ENCODE data around the gene PPP1R13L.
A peak's percentile ranks its signal among the peaks of the same experiment; 100 is the strongest.
"Not testable (repeated sequence)": the region's sequence is repeated elsewhere in the genome, so short reads cannot be mapped to it uniquely, and the experiment has no call there.

PPP1R13L gene

DNA sequence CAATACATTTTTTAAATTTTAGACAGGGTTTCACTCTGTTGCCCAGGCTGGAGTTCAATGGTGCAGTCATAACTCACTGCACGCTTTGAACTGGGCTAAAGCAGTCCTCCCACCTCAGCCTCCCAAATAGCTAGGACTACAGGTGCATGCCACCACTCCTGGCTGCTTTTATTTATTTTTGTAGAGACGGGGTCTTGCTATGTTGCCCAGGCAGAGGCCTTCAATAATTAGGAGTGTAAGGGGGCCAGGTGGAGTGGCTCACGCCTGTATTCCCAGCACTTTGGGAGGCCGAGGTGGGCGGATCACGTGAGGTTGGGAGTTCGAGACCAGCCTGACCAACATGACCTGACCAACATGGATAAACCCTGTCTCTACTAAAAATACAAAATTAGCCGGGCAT is 27.7 kb upstream of the PPP1R13L start:
- DNase-seq (ENCODE audit: low read depth): not testable (repeated sequence)

DNA sequence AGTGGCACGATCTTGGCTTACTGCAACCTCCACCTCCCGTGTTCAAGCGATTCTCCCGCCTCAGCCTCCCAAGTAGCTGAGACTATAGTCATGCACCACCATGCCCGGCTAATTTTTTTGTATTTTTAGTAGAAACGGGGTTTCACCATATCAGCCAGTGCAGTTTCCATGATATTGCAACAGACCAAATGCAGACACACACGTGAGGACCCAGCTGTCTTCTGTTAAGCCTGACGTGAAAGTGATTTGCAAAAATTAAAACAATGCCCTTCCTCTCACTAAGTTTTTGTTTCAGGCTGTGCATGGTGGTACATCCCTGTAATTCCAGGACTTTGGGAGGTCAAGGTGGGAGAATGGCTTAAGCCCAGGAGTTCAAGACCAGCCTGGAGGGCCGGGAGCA is 26.1 kb upstream of the PPP1R13L start:
- not testable (repeated sequence) for DNase-seq (ENCODE audit: low read depth)

DNA sequence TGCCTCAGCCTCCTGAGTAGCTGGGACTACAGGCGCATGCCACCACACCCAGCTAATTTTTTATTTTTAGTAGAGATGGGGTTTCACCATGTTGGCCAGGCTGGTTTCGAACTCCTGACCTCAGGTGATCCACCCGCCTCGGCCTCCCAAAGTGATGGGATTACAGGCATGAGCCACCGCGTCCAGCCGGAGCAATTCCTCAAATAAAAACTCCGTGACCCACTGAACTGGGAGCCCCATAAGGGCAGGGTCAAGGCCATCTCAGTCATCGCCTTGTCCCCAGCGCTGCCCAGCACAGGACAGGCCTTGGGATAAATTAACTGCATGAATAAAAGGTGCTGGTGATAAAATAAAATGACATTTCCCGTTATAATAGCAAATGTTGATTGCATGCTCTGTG is 25.0 kb upstream of the PPP1R13L start:
- not testable (repeated sequence) for DNase-seq (ENCODE audit: low read depth)

DNA sequence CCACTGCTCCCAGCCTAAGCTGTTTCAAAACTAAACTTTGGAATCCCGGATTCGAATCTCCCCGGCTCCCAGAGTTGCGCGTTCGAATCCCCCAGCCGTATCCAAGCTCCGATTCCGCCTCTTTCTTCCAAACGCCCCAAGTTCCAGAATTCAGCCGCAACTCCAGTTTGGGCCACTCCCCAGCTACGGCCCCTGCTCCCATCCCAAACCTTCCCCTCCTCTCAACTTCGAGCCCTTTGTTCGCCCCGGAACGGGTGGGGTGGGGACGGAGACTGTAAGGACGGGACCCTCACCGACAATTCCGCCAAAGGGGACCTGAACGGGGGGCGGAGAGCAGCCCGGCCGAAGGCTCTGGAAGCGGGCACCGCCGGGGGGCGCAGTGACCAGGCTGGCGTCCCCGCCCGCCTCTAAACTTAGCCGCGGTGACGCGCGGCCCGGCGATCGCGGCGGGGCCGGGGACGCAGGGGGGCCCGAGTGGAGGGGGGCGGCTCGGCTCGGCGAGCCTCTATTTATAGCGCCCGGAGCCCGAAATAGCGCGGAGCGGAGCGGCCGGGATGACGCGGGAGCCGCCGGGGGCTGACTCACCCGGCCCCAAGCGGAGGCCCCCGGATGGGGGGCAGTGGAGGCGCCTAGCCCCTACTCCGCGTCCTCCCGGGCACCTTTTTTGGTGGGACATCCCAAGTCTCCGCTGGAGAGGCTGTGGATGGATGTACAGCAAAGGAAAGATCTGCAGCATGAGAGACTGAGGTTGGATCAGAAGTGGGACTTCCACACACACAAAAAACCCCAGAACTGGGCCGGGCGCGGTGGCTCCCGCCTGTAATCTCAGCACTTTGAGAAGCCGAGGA is 23.7 kb upstream of the PPP1R13L start:
- no peak for DNase-seq (ENCODE audit: low read depth)

DNA sequence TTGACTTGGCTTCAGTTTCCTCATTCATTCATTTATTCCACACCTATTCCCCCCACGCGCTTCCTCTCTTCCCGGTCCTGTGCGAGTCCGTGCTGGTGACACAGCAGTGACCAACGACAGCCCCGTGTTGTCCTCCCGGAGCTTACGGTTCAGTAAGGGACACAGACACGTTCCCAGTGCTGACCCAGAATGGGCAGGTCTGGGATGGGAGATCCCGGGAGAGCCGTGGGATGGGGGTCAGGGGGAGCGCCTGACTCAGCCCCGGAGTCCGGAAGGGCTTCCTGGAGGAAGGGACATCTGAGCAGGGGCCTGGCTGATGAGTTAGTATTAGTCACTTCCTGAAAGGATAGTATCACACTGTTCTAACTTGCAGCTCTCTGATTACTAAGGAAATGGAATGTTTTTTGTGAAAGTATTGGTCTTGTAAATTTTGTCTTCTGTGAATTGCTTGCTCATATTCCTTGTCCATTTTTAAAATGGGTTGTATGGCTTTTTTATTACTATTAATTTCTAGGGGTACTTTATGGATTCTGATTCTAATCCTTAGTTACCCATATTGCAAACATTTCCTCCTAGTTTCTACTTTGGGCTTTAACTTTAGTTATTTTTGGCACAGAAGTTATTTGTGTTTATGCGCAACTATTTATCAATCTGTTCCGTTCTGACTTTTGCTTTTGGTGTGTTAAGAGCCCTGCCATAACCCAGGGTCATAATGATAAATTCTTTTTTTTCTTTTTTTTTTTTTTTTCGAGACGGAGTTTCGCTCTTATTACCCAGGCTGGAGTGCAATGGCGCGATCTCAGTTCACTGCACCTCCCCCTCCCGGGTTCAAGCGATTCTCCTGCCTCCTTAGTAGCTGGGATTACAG is 19.6 kb upstream of the PPP1R13L start:
- DNase-seq (ENCODE audit: low read depth): peak; percentile 80

DNA sequence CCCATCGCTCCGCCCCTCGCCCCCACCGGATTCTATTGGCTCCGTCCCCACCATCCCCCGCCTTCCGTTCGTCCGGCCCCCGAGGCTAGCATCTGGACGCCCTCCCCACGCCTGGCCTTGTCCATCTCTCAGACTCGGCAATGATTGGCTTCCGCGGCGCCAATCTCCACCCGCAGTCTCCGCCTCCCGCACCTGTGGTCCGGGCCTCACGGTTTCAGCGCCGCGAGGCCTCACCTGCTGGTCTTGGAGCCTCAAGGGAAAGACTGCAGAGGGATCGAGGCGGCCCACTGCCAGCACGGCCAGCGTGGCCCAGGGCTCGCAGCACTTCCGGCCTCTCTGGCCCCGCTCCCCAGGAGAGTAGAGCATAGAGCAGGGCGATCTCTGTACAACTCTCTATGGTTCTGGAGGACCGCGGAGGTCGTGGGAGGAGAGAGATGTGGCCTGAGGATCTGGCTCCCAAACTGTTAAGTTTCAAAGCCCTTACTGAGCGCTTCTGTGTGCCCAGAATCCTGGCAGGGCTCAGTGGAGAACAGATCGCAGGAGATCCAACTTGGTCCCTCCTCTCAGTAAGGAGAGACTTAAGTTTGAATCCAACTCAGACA is 18.8 kb upstream of the PPP1R13L start, which contains the start of gene ERCC1:
ERCC1 (minus strand) TSS at position 329 of the 602 bp plus-strand sequence. CDS start 543 bp downstream, outside the sequence.
- DNase-seq (ENCODE audit: low read depth): peak; percentile 65

DNA sequence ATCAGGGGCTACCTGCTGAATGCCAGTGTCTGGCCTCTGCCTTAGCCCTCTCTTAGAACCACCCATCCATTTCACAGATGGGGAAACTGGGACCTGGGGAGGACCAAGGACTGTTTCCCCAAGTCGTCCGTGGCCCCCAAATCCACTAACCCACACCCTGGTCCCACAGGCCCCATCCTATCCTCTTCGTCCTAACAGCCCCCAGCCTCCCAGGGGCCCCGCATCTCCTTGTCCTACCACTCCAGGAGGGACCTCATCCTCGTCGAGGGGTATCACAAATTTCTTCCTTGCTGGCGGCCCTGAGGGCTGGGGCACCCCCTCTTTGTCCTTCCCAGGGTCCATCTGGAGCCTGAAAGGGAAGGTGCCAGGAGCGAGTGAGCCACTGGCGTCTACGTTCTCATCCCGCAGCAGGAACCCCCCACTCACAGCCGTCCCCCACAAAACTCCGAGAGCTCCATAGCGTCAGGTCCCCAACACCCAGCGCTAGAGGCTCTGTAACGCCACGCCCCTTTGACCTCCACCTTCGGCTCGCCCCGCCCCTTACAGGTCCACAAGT is 18.2 kb upstream of the PPP1R13L start:
- DNase-seq (ENCODE audit: low read depth): no peak

DNA sequence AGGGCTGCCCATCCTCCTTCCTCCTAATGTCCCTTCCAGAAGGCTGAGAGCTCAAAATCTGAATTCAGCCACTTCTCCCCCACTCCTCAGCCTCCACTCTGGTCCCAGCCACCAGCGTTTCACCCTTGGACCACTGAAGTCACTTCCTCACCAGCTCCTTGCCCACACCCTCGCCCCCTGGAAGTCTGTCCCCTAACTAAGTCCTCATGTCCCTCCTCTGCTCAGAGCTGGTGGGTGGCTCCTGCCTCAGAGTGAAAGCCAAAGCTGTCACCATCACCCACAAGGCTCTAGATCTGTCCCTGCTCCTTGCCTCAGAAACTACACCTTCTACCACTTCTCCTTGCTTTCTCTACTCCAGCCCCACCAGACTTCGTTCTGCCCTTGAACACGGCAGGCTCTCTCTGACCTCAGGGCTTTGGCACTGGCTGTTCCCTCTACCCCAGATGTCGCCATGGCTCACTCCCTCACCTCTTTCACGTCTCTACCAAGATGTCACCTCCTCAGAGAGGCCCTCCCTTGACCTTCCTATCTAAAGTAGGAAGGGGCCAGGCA is 17.2 kb upstream of the PPP1R13L start:
- no peak for DNase-seq (ENCODE audit: low read depth)

DNA sequence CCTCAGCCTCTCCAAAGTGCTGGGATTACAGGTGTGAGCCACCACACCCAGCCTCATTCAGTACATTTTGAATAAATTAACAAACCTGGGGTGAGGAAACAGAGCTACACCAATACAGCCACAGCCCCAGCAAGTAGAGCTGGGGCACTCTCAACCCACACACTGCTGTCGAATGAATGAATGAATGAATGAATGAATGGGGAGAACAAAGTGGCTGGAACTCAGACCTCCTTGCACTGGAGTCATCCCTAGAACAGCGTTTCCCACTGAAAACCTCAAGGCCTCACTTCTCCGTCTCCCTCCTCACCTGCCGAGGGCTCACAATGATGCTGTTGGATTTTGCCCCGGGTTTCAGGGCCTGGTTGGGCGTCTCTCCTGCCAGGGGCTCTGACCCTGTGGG is 16.0 kb upstream of the PPP1R13L start:
- no peak for DNase-seq (ENCODE audit: low read depth)

DNA sequence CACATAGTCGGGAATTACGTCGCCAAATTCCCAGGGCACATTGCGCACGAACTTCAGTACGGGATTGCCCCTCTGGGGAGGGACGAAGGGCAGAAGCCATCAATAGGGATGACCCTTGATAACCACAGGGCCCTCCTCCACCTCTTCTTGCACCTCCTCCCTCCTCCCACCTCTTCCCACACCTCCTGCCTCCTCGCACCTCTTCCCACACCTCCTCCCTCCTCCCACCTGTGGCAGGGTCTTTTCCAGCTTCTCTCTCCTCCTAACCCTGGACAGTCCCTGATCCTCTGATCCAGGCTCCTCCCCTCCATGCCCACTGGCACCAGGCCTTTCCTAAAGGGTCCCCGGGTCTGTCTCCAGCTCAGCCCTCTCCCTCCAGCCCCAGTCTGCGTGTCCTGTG is 15.5 kb upstream of the PPP1R13L start:
- no peak for DNase-seq (ENCODE audit: low read depth)

DNA sequence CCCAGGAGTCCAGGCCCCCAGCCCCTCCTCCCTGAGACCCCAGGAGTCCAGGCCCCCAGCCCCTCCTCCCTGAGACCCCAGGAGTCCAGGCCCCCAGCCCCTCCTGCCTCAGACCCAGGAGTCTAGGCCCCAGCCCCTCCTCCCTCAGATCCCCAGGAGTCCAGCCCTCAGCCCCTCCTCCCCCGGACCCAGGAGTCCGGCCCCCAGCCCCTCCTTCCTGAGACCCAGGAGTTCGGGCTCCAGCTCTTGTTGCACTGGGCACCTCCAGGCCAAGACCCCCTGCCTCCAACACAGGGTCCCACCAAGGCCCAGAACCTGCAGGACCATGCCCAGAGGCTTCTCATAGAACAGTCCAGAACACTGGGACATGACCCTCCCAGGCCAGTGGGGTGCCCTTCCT is 15.0 kb upstream of the PPP1R13L start:
- DNase-seq (ENCODE audit: low read depth): no peak

DNA sequence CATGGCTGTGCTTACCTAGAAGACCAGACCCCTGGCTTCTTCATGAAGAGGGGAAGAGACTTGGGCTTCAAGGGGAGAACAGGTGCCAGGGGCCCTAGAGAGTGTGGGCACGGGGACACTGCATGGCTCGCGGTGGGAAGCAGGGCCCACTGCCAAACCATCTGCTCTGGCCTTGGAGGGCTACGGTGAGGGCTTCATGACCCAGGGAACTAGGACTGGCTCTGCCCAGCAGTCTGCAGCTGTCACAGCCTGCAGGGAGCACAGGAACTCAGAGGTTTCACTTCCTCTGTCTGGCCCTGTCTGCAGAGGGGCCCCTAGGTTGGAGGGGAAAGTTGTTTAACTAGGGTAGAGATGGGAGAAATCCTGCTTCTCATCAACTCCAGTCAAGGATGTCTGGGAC is 14.5 kb upstream of the PPP1R13L start:
- no peak for DNase-seq (ENCODE audit: low read depth)

DNA sequence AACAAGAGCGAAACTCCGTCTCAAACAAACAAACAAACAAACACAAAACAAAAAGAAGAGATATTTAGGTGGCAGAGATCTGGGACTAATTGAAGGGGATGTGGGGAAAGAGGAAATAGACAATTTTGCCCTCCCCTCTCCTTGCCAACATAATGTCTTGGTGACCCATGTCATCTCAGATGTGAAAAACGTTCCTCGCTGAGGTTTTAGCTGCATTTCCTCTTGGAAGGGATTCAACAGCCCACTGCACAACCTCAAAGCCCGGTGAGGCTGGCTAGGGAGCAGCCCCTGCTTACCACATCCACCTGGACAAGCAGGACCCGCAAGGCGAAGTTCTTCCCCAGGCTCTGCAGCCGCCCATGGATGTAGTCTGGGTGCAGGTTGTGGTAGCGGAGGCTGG is 13.9 kb upstream of the PPP1R13L start:
- no peak for DNase-seq (ENCODE audit: low read depth)

DNA sequence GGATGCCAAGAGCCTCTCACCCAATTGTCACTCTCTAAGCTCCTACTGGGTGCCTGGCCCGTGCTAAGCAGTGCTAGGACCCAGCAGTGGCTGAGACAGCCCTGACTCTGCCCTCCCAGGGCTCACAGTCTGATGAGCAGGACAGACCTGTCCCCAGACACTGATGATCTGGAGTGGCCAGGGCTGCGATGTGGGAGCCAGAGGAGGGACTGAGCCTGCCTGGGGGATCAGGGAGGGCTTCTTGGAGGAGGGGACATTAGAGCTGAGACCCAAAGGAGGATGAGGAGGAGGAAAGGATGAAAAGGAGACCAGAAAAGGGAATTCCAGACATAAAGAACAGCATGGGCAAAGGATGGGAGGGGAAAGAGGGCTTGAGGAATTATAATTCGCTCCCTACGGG is 12.3 kb upstream of the PPP1R13L start:
- no peak for DNase-seq (ENCODE audit: low read depth)

DNA sequence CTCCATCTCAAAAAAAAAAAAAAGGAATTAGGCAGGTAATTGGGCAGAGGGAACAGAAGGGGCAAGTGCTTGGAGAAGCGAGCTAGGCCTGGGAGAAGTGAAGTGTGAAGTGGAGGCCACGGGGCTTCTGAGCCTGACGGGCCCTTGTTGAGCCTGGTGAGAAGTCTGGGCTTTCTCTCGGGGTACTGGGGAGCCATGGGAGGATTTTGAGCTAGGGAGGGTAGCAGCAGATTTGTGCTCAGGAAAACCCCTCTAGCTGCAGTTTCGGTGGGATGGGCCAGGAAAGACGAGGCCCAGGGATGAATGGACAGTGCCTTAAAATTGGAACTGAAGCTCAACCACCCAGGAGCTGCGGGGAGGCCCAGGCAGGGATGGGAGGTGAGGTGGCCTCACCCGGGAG is 9.6 kb upstream of the PPP1R13L start:
- DNase-seq (ENCODE audit: low read depth): no peak

DNA sequence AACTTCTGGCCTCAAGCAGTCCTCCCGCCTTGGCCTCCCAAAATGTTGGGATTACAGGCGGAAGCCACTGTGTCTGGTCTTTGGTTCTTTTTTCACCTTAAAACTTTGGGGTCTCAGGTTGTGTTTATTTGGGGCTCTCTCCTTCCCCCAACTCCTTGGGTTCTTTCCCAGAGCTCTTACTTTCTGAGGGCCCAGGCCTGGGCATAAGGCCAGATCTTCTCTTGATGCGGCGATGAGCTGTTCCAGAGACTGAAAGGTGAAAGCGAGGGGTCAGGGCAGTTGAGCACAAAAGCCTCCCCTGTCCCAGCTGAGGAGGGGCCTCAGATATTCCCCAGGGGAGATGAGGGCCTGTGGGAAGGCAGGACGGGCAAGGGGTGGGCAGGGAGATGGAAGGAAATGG is 8.6 kb upstream of the PPP1R13L start:
- no peak for DNase-seq (ENCODE audit: low read depth)

DNA sequence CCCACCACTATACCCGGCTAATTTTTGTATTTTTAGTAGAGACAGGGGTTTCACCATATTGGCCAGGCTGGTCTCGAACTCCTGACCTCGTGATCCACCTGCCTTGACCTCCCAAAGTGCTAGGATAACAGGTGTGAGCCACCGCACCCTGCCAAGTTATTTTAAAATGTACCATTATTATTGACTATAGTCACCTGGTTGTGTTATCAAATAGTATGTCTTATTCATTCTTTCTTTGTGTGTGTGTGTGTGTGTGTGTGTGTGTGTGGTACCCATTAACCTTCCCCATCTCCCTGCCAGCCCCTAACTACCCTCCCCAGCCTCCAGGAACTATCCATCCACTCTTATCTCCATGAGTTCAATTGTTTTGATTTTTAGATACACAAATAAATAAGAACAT is 5.5 kb upstream of the PPP1R13L start:
- not testable (repeated sequence) for DNase-seq (ENCODE audit: low read depth)

DNA sequence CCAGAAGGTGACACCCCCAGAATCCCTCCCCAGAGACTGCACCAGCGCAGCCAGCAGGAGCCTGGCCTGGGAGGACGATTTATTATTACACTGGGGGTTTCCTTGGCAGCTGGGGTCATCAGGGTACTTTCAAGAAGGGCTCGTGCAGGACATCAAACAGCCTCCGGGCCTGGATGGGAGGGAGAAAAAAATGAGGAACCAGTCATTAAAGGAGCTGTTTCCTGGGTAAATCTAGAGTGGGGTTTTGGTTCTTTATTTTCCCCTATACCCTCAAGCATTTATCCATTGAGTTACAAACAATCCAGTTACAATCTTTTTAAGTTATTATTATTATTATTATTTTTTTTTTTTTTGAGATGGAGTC is 4.7 kb upstream of the PPP1R13L start:
- no peak for DNase-seq (ENCODE audit: low read depth)

DNA sequence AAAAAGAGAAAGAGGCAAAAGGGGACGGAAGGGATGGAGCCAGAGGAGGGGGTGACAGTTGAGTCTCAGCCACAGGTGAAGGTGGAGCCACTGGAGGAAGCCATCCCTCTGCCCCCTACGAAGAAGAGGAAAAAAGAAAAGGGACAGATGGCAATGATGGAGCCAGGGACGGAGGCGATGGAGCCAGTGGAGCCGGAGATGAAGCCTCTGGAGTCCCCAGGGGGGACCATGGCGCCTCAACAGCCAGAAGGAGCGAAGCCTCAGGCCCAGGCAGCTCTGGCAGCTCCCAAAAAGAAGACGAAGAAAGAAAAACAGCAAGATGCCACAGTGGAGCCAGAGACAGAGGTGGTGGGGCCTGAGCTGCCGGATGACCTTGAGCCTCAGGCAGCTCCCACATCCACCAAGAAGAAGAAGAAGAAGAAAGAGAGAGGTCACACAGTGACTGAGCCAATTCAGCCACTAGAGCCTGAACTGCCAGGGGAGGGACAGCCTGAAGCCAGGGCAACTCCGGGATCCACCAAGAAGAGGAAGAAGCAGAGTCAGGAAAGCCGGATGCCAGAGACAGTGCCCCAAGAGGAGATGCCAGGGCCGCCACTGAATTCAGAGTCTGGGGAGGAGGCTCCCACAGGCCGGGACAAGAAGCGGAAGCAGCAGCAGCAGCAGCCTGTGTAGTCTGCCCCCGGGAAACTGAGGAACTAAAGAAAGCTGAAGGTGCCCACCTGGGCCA is 4.1 kb upstream of the PPP1R13L start:
- DNase-seq (ENCODE audit: low read depth): no peak

DNA sequence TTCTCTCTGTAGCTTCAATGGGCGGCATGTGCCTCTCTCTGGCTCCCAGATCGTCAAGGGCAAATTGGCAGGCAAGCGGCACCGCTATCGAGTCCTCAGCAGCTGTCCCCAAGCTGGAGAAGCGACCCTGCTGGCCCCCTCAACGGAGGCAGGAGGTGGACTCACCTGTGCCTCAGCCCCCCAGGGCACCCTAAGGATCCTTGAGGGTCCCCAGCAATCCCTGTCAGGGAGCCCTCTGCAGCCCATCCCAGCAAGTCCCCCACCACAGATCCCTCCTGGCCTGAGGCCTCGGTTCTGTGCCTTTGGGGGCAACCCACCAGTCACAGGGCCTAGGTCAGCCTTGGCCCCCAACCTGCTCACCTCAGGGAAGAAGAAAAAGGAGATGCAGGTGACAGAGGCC is 3.3 kb upstream of the PPP1R13L start:
- no peak for DNase-seq (ENCODE audit: low read depth)

DNA sequence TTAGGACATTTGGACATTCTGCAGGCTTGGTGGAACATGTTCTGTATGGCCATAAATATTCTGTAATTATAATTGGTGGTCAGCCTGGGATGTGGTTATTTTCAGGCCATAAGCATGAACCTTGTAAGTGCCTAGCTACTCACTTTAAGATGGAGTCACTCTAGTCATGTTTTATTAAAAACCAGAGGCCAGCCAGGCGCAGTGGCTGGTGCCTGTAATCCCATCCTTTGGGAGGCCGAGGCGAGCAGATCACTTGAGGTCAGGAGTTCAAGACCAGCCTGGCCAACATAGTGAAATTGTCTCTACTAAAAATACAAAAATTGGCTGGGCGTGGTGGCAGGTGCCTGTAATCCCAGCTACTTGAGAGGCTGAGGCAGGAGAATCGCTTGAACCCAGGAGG is 2.7 kb upstream of the PPP1R13L start:
- DNase-seq (ENCODE audit: low read depth): not testable (repeated sequence)

DNA sequence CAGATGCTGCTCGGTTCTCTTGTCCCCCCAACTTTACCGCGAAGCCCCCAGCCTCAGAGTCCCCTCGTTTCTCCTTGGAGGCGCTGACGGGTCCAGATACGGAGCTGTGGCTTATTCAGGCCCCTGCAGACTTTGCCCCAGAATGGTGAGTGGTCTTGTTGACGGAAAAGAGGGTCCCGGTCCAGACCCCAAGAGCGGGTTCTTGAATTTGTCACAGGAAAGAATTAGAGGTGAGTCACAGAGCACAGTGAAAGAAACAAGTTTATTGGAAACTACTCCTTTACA is 2.2 kb upstream of the PPP1R13L start:
- DNase-seq (ENCODE audit: low read depth): no peak

Data from GM04503 (cell line).